H9 (cell line): ENCODE results near the gene CAMTA1. TPM values are rescaled to one million over a fixed set of nuclear protein-coding genes. Genes with fewer than 3 reads are reported as not detected.

Experiments
- DNase-seq: peaks from one replicate; pipeline ENCODE4 v3.0.0-alpha.2; 2017
- H2AFZ ChIP-seq: one replicate; pipeline ENCODE4 v1.6.1; 2013; ENCODE audit warnings: mild to moderate bottlenecking, low read length, control low read depth, moderate library complexity
- H2AK5ac ChIP-seq: 2 replicates; pipeline ENCODE4 v1.6.1; 2013; ENCODE audit warnings: low read length, control low read depth, mixed read lengths; ENCODE audit not compliant: insufficient read length
- H2BK120ac ChIP-seq: one replicate; pipeline ENCODE4 v1.6.1; 2013; ENCODE audit warnings: low read depth, mild to moderate bottlenecking, low read length, control low read depth, inconsistent platforms; ENCODE audit not compliant: poor library complexity, severe bottlenecking
- H2BK12ac ChIP-seq: 2 replicates; pipeline ENCODE4 v1.6.1; 2013; ENCODE audit warnings: low read length, control low read depth, mixed read lengths, low read depth; ENCODE audit not compliant: insufficient read length
- H2BK15ac ChIP-seq: 2 replicates; pipeline ENCODE4 v1.6.1; 2013; ENCODE audit warnings: low read depth, low read length, control low read depth
- H2BK20ac ChIP-seq: one replicate; pipeline ENCODE4 v1.6.1; 2013; ENCODE audit warnings: low read depth, mild to moderate bottlenecking, low read length, control low read depth, inconsistent platforms; ENCODE audit not compliant: poor library complexity, severe bottlenecking
- H2BK5ac ChIP-seq: 2 replicates; pipeline ENCODE4 v1.6.1; 2013; ENCODE audit warnings: low read length, control low read depth, mixed read lengths; ENCODE audit not compliant: insufficient read length
- H3K14ac ChIP-seq: 2 replicates; pipeline ENCODE4 v1.6.1; 2013; ENCODE audit warnings: low read length, control low read depth; ENCODE audit not compliant: insufficient read depth
- H3K18ac ChIP-seq: 2 replicates; pipeline ENCODE4 v1.6.1; 2013; ENCODE audit warnings: low read depth, mild to moderate bottlenecking, mixed read lengths, low read length, control low read depth; ENCODE audit not compliant: insufficient read length
- H3K23ac ChIP-seq: 2 replicates; pipeline ENCODE4 v1.6.1; 2013; ENCODE audit warnings: low read length, control low read depth, mixed read lengths, low read depth; ENCODE audit not compliant: insufficient read length
- H3K23me2 ChIP-seq: 2 replicates; pipeline ENCODE4 v1.6.1; 2013; ENCODE audit warnings: low read depth, mild to moderate bottlenecking, mixed read lengths, low read length, control low read depth; ENCODE audit not compliant: insufficient read length, poor library complexity, severe bottlenecking
- H3K27ac ChIP-seq: 2 replicates; pipeline ENCODE4 v1.5.1; 2013; ENCODE audit warnings: low read length, control low read depth, mixed read lengths, low read depth; ENCODE audit not compliant: insufficient read length
- H3K27me3 ChIP-seq: 2 replicates; pipeline ENCODE4 v1.6.1; 2013; ENCODE audit warnings: low read length, control low read depth, inconsistent platforms; ENCODE audit not compliant: insufficient read depth
- H3K4ac ChIP-seq: 2 replicates; pipeline ENCODE4 v1.6.1; 2013; ENCODE audit warnings: low read depth, mild to moderate bottlenecking, control low read depth, inconsistent platforms, low read length, moderate library complexity
- H3K4me1 ChIP-seq: 2 replicates; pipeline ENCODE4 v1.6.1; 2013; ENCODE audit warnings: low read length, control low read depth, inconsistent platforms; ENCODE audit not compliant: insufficient read depth
- H3K4me2 ChIP-seq: 2 replicates; pipeline ENCODE4 v1.6.1; 2013; ENCODE audit warnings: low read length, control low read depth, mixed read lengths; ENCODE audit not compliant: insufficient read length, insufficient read depth
- H3K56ac ChIP-seq: 2 replicates; pipeline ENCODE4 v1.6.1; 2013; ENCODE audit warnings: low read depth, mild to moderate bottlenecking, mixed read lengths, low read length, control low read depth; ENCODE audit not compliant: insufficient read length
- H3K79me1 ChIP-seq: 2 replicates; pipeline ENCODE4 v1.6.1; 2013; ENCODE audit warnings: low read depth, mild to moderate bottlenecking, moderate library complexity, low read length, control low read depth, inconsistent platforms; ENCODE audit not compliant: insufficient read depth, poor library complexity, severe bottlenecking
- H3K79me2 ChIP-seq: 2 replicates; pipeline ENCODE4 v1.6.1; 2013; ENCODE audit warnings: low read length, control low read depth, inconsistent platforms; ENCODE audit not compliant: insufficient read depth
- H3K9ac ChIP-seq: 2 replicates; pipeline ENCODE4 v1.6.1; 2013; ENCODE audit warnings: low read length, control low read depth, mixed read lengths; ENCODE audit not compliant: insufficient read length; ENCODE audit errors: extremely low read depth
- H3K9me3 ChIP-seq: one replicate; pipeline ENCODE4 v1.6.1; 2013; ENCODE audit warnings: low read depth, low read length, inconsistent platforms; ENCODE audit not compliant: control insufficient read depth
- H3T11ph ChIP-seq: one replicate; pipeline ENCODE4 v1.6.1; 2013; ENCODE audit warnings: mild to moderate bottlenecking, low read length, control low read depth, inconsistent platforms
- H4K20me1 ChIP-seq: one replicate; pipeline ENCODE4 v1.6.1; 2013; ENCODE audit not compliant: control insufficient read depth, insufficient read length, insufficient read depth
- H4K5ac ChIP-seq: 2 replicates; pipeline ENCODE4 v1.6.1; 2013; ENCODE audit warnings: low read depth, mild to moderate bottlenecking, mixed read lengths, low read length, control low read depth; ENCODE audit not compliant: insufficient read length
- H4K8ac ChIP-seq: replicated peaks from 2 replicates; pipeline ENCODE4 v1.6.1; 2013; ENCODE audit warnings: low read length, control low read depth, mixed read lengths, low read depth; ENCODE audit not compliant: insufficient read length
- H4K91ac ChIP-seq: 2 replicates; pipeline ENCODE4 v1.6.1; 2013; ENCODE audit warnings: low read depth, mild to moderate bottlenecking, moderate library complexity, mixed read lengths, low read length, control low read depth; ENCODE audit not compliant: insufficient read length
- H3K27ac Mint-ChIP-seq, 3 experiments: 2 replicates in 2 of 3; 3 replicates in 1 of 3; pipeline ENCODE4 v1.8.0; 2020 to 2021; ENCODE audit warnings: mixed read lengths in 3 of 3, mild to moderate bottlenecking in 1 of 3, moderate library complexity in 1 of 3
- H3K27me3 Mint-ChIP-seq: 2 replicates; pipeline ENCODE4 v1.8.0; 2021; ENCODE audit warnings: low read depth, mild to moderate bottlenecking, moderate library complexity, mixed read lengths
- H3K36me3 Mint-ChIP-seq, 3 experiments: 2 replicates in 2 of 3; 3 replicates in 1 of 3; pipeline ENCODE4 v1.8.0; 2020 to 2021; ENCODE audit warnings: low read depth in 3 of 3, mixed read lengths in 3 of 3; ENCODE audit not compliant: insufficient read depth in 1 of 3
- H3K4me1 Mint-ChIP-seq, 2 experiments: 2 replicates each; pipeline ENCODE4 v1.8.0; 2020; ENCODE audit warnings: mixed read lengths in 2 of 2
- H3K4me3 Mint-ChIP-seq, 2 experiments: 2 replicates in 1 of 2; 3 replicates in 1 of 2; pipeline ENCODE4 v1.8.0; 2020 to 2021; ENCODE audit warnings: mild to moderate bottlenecking in 2 of 2, mixed read lengths in 2 of 2, moderate library complexity in 1 of 2
- H3K9me3 Mint-ChIP-seq, 2 experiments: 2 replicates in 1 of 2; 3 replicates in 1 of 2; pipeline ENCODE4 v1.8.0; 2020; ENCODE audit warnings: mild to moderate bottlenecking in 2 of 2, mixed read lengths in 2 of 2, moderate library complexity in 1 of 2
- WGBS: extraction: QIAGEN DNeasy Blood & Tissue Kit; methylation state at CpG from one replicate; pipeline ENCODE4 v1.1.7; 2013; ENCODE audit warnings: missing lambda C conversion rate, low lambda C conversion rate, mixed read lengths; ENCODE audit not compliant: insufficient read length; ENCODE audit errors: extremely low coverage; 5-methylcytosine and 5-hydroxymethylcytosine counted together
- total RNA-seq: library from RNA; stranded (reverse); gene quantifications from 2 replicates; pipeline ENCODE4 v1.2.1, GENCODE V29; 2021
- TF ChIP-seq, protein P1 (sequence below): fragments of 200-600 bp; sonication (generic); conservative IDR thresholded peaks from 3 replicates; pipeline ENCODE4 v1.8.0; 2021; ENCODE audit warnings: antibody characterized with exemption, mild to moderate bottlenecking

The CAMTA1 gene
- total RNA-seq, 1 experiment from 2014 or later = 115 TPM

GRCh38 chr1:7447736-7448135 lies 662.5 kb downstream of the CAMTA1 start:
- Histone ChIP-seq H3K23ac (no peak overlapping the region), H2BK12ac (no peak overlapping the region), H3K4me1 (no peaks in the 10 kb centered on the region), H3K79me1 (no peaks in the 10 kb centered on the region), H4K5ac (no peak overlapping the region), H3K27me3 (no peaks in the 10 kb centered on the region), H2AFZ (no peak overlapping the region), H2BK5ac (no peak overlapping the region), H2BK120ac (no peak overlapping the region), H3K14ac (no peak overlapping the region; the same call in 1 of the 2 replicates), H4K91ac (no peak overlapping the region), H3K18ac (no peak overlapping the region), H2BK20ac (no peak overlapping the region), H2BK15ac (no peak overlapping the region), H3K27ac (no peak overlapping the region), H3T11ph (no peak overlapping the region), H3K4me2 (no peak overlapping the region), H3K23me2 (no peaks in the 10 kb centered on the region), H4K20me1 (no peaks in the 10 kb centered on the region), H3K79me2 (no peaks in the 10 kb centered on the region), H3K9me3 (no peaks in the 10 kb centered on the region), H4K8ac (no peak overlapping the region), H3K56ac (no peak overlapping the region), H2AK5ac (no peak overlapping the region), H3K4ac (no peak overlapping the region; the same call in 1 of the 2 replicates), H3K9ac (no peak overlapping the region)
- peaks cover 8 to 22% of the 10 kb centered on the region in 2 experiments; a peak in 3 of 4 replicates for H3K4me1 Mint-ChIP-seq
- DNase-seq = no peak
- H3K9me3 Mint-ChIP-seq = no peaks in the 10 kb centered on the region
- no peak overlapping the region for H3K4me3 Mint-ChIP-seq
- H3K27ac Mint-ChIP-seq = no peak overlapping the region
- H3K27me3 Mint-ChIP-seq = no peaks in the 10 kb centered on the region; the same call in 1 of the 2 replicates
- TF ChIP-seq, protein P1, sequence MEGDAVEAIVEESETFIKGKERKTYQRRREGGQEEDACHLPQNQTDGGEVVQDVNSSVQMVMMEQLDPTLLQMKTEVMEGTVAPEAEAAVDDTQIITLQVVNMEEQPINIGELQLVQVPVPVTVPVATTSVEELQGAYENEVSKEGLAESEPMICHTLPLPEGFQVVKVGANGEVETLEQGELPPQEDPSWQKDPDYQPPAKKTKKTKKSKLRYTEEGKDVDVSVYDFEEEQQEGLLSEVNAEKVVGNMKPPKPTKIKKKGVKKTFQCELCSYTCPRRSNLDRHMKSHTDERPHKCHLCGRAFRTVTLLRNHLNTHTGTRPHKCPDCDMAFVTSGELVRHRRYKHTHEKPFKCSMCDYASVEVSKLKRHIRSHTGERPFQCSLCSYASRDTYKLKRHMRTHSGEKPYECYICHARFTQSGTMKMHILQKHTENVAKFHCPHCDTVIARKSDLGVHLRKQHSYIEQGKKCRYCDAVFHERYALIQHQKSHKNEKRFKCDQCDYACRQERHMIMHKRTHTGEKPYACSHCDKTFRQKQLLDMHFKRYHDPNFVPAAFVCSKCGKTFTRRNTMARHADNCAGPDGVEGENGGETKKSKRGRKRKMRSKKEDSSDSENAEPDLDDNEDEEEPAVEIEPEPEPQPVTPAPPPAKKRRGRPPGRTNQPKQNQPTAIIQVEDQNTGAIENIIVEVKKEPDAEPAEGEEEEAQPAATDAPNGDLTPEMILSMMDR = no peak
- H3K36me3 Mint-ChIP-seq = no peaks in the 10 kb centered on the region
- no CpG with 5 or more reads among the region's 6 CpGs for WGBS
